Smooth muscle cell (in vitro differentiated cells): Measurements from ENCODE around the gene EPHB1. TPM values are rescaled to one million over a fixed set of nuclear protein-coding genes. Genes with fewer than 3 reads are reported as not detected.

Experiments used
- DNase-seq: peaks from one replicate; lab custom pipeline; 2025; ENCODE audit not compliant: unreplicated experiment; lab: John Stamatoyannopoulos, UW
- H2AFZ ChIP-seq: fragments of 200-600 bp; sonication (generic); 2 replicates; pipeline ENCODE4 v1.6.0; 2016; ENCODE audit warnings: antibody characterized with exemption, low read depth, mild to moderate bottlenecking
- H3F3A ChIP-seq: fragments of 200-600 bp; sonication (generic); 2 replicates; pipeline ENCODE4 v1.6.0; 2017; ENCODE audit warnings: antibody characterized with exemption, low read depth
- H3K27ac ChIP-seq: fragments of 200-600 bp; sonication (generic); 2 replicates; pipeline ENCODE4 v1.5.1; 2016; ENCODE audit warnings: low read depth, mild to moderate bottlenecking
- H3K27me3 ChIP-seq: fragments of 200-600 bp; sonication (generic); 2 replicates; pipeline ENCODE4 v1.6.1; 2016; ENCODE audit warnings: low read depth, mild to moderate bottlenecking
- H3K36me3 ChIP-seq: fragments of 200-600 bp; sonication (generic); 2 replicates; pipeline ENCODE4 v1.5.1; 2016; ENCODE audit warnings: low read depth
- H3K4me1 ChIP-seq: fragments of 200-600 bp; sonication (generic); 2 replicates; pipeline ENCODE4 v1.5.1; 2016; ENCODE audit warnings: low read depth
- H3K4me2 ChIP-seq: fragments of 200-600 bp; sonication (generic); 2 replicates; pipeline ENCODE4 v1.6.0; 2016; ENCODE audit warnings: mild to moderate bottlenecking
- H3K4me3 ChIP-seq: fragments of 200-600 bp; sonication (generic); 2 replicates; pipeline ENCODE4 v1.5.1; 2016; ENCODE audit warnings: mild to moderate bottlenecking
- H3K79me2 ChIP-seq: fragments of 200-600 bp; sonication (generic); 2 replicates; pipeline ENCODE4 v1.6.0; 2016; ENCODE audit warnings: low read depth, mild to moderate bottlenecking
- H3K9ac ChIP-seq: fragments of 200-600 bp; sonication (generic); 2 replicates; pipeline ENCODE4 v1.6.0; 2016; ENCODE audit warnings: low read depth
- H3K9me3 ChIP-seq: fragments of 200-600 bp; sonication (generic); replicated peaks from 2 replicates; pipeline ENCODE4 v1.5.1; 2016; ENCODE audit warnings: low read depth
- H4K20me1 ChIP-seq: fragments of 200-600 bp; sonication (generic); 2 replicates; pipeline ENCODE4 v1.6.0; 2016; ENCODE audit warnings: low read depth
- CTCF ChIP-seq: fragments of 200-600 bp; sonication (generic); IDR thresholded peaks from 2 replicates; pipeline ENCODE4 v1.5.1; 2017; ENCODE audit warnings: borderline replicate concordance, mild to moderate bottlenecking, antibody characterized with exemption; ENCODE audit not compliant: insufficient read depth, poor library complexity, severe bottlenecking
- WGBS: methylation state at CpG from one replicate; pipeline ENCODE4 v1.1.7; 2016; ENCODE audit warnings: low lambda C conversion rate; 5-methylcytosine and 5-hydroxymethylcytosine counted together
- polyA plus RNA-seq: library from polyadenylated mRNA; unstranded; fragments of >200 nt; fragmentation: Nextera tagmentation; extraction: Ambion mirVana; gene quantifications from 2 replicates; pipeline ENCODE4 v1.2.1, GENCODE V29; 2016
- total RNA-seq: library from RNA; depleted of rRNA; stranded (reverse); fragments of >200 nt; gene quantifications from 2 replicates; pipeline ENCODE4 v1.2.3, GENCODE V29; 2014

EPHB1 gene
- total and polyA plus RNA-seq, 2 experiments from 2014 or later: 2.5 to 2.6 TPM

GRCh38 chr3:134873789-134874188 is 78.7 kb downstream of the EPHB1 start:
- no peak overlapping the region for H3K27ac ChIP-seq
- no peaks in the 10 kb centered on the region for H3K4me1 ChIP-seq
- no peak overlapping the region for H3K4me2 ChIP-seq
- H3K27me3 ChIP-seq: no peaks in the 10 kb centered on the region
- no peaks in the 10 kb centered on the region for H3K79me2 ChIP-seq
- no peaks in the 10 kb centered on the region for H3F3A ChIP-seq
- no peak overlapping the region for H3K4me3 ChIP-seq
- H3K9ac ChIP-seq: no peak overlapping the region
- TF ChIP-seq CTCF: no peak
- no peaks in the 10 kb centered on the region for H3K9me3 ChIP-seq
- no peaks in the 10 kb centered on the region for H4K20me1 ChIP-seq
- H3K36me3 ChIP-seq: no peaks in the 10 kb centered on the region
- WGBS: 90% methylated on average over 1 of the region's 1 CpG
- no peak overlapping the region for H2AFZ ChIP-seq
- DNase-seq: no peak

- Histone ChIP-seq H3K4me2 (no peak overlapping the region), H4K20me1 (no peaks in the 10 kb centered on the region), H3K9me3 (no peaks in the 10 kb centered on the region), H3F3A (no peaks in the 10 kb centered on the region), H3K27ac (no peak overlapping the region), H2AFZ (no peak overlapping the region), H3K36me3 (no peaks in the 10 kb centered on the region), H3K4me1 (no peaks in the 10 kb centered on the region), H3K27me3 (no peaks in the 10 kb centered on the region), H3K4me3 (no peak overlapping the region), H3K9ac (no peak overlapping the region), H3K79me2 (no peaks in the 10 kb centered on the region)
- no peak for TF ChIP-seq CTCF
- 70% methylated on average over 10 of the region's 10 CpGs for WGBS
- DNase-seq: no peak
Observed at GRCh38 chr3:134874737-134875413, 79.8 kb downstream of the EPHB1 start.

GRCh38 chr3:134876836-134877235 is 81.8 kb downstream of the EPHB1 start:
- H3K9me3 ChIP-seq: no peaks in the 10 kb centered on the region
- no peaks in the 10 kb centered on the region for H4K20me1 ChIP-seq
- H3K4me3 ChIP-seq: no peak overlapping the region
- H3K4me2 ChIP-seq: no peak overlapping the region
- no peak overlapping the region for H3K27ac ChIP-seq
- H2AFZ ChIP-seq: no peak overlapping the region
- peaks cover 4% of the 10 kb centered on the region for H3K4me1 ChIP-seq
- H3K36me3 ChIP-seq: no peaks in the 10 kb centered on the region
- H3K9ac ChIP-seq: no peak overlapping the region
- H3K79me2 ChIP-seq: no peaks in the 10 kb centered on the region
- H3K27me3 ChIP-seq: no peaks in the 10 kb centered on the region
- WGBS: 94% methylated on average over 2 of the region's 2 CpGs
- no peak for DNase-seq
- TF ChIP-seq CTCF: no peak
- no peaks in the 10 kb centered on the region for H3F3A ChIP-seq

- H3K27ac ChIP-seq: no peak overlapping the region
- no peak for TF ChIP-seq CTCF
- no peaks in the 10 kb centered on the region for H4K20me1 ChIP-seq
- 85% methylated on average over 5 of the region's 5 CpGs for WGBS
- no peak overlapping the region for H3K9ac ChIP-seq
- no peak overlapping the region for H3K4me2 ChIP-seq
- H3K4me1 ChIP-seq: peaks cover 4% of the 10 kb centered on the region
- no peaks in the 10 kb centered on the region for H3K36me3 ChIP-seq
- H3K9me3 ChIP-seq: no peaks in the 10 kb centered on the region
- H3F3A ChIP-seq: no peaks in the 10 kb centered on the region
- H2AFZ ChIP-seq: no peak overlapping the region
- H3K27me3 ChIP-seq: no peaks in the 10 kb centered on the region
- DNase-seq: no peak
- H3K79me2 ChIP-seq: no peaks in the 10 kb centered on the region
- H3K4me3 ChIP-seq: no peak overlapping the region
Observed at GRCh38 chr3:134877788-134878187, 82.7 kb downstream of the EPHB1 start.
